Natural killer cell (primary cell): ENCODE data around the gene GRID2. TPM values are rescaled to one million over a fixed set of nuclear protein-coding genes. Genes with fewer than 3 reads are reported as not detected.
"Not testable (repeated sequence)": the region's sequence is repeated elsewhere in the genome, so short reads cannot be mapped to it uniquely, and the experiment has no call there.

Experiments
- ATAC-seq, 3 donors: fragments of 150-1000 bp in 2 of 3; fragments of 200-7000 bp in 1 of 3; cut with Tn5 transposase; 1 replicate in 1 of 3; 2 replicates in 2 of 3; pipeline ENCODE4 v1.10.0; 2021; ENCODE audit warnings: mild to moderate bottlenecking in 2 of 3, moderate library complexity in 2 of 3
- DNase-seq, 2 donors: peaks; one replicate each; pipeline versions ENCODE4 v3.0.0 to v3.0.0-alpha.2; 2013 to 2021; ENCODE audit warnings: mixed read lengths in 1 of 2
- H3K27ac ChIP-seq: one replicate; pipeline ENCODE4 v1.5.1; 2013; ENCODE audit warnings: mild to moderate bottlenecking, low read length
- H3K27me3 ChIP-seq: one replicate; pipeline ENCODE4 v1.6.1; 2013; ENCODE audit warnings: low read length; ENCODE audit not compliant: control insufficient read depth, insufficient read depth
- H3K36me3 ChIP-seq: one replicate; pipeline ENCODE4 v1.6.1; 2013; ENCODE audit warnings: low read length; ENCODE audit not compliant: control insufficient read depth, insufficient read depth
- H3K4me1 ChIP-seq: one replicate; pipeline ENCODE4 v1.6.1; 2013; ENCODE audit warnings: low read length; ENCODE audit not compliant: control insufficient read depth, insufficient read depth
- H3K4me3 ChIP-seq: one replicate; pipeline ENCODE4 v1.5.1; 2013; ENCODE audit warnings: low read length
- H3K9me3 ChIP-seq: one replicate; pipeline ENCODE4 v1.6.1; 2013; ENCODE audit warnings: low read length; ENCODE audit not compliant: control insufficient read depth, insufficient read depth
- H3K27ac Mint-ChIP-seq, 2 donors: one replicate each; pipeline ENCODE4 v1.8.0; 2022; ENCODE audit warnings: mild to moderate bottlenecking in 2 of 2, mixed read lengths in 2 of 2, moderate library complexity in 1 of 2
- H3K27me3 Mint-ChIP-seq, 2 donors: one replicate each; pipeline ENCODE4 v1.8.0; 2022; ENCODE audit warnings: low read depth in 2 of 2, mixed read lengths in 2 of 2
- H3K36me3 Mint-ChIP-seq: one replicate; pipeline ENCODE4 v1.8.0; 2022; ENCODE audit warnings: mixed read lengths
- H3K4me1 Mint-ChIP-seq, 2 donors: one replicate each; pipeline ENCODE4 v1.8.0; 2022; ENCODE audit warnings: mixed read lengths in 2 of 2
- H3K4me3 Mint-ChIP-seq: one replicate; pipeline ENCODE4 v1.8.0; 2022; ENCODE audit warnings: mild to moderate bottlenecking, moderate library complexity, mixed read lengths
- H3K9me3 Mint-ChIP-seq, 2 donors: one replicate each; pipeline ENCODE4 v1.8.0; 2022; ENCODE audit warnings: mixed read lengths in 2 of 2
- CTCF ChIP-seq: fragments of 200-600 bp; IDR thresholded peaks from one replicate; pipeline ENCODE4 v1.8.0; 2022; ENCODE audit warnings: antibody characterized with exemption
- WGBS: methylation state at CpG from one replicate; pipeline ENCODE4 v1.1.7; 2013; ENCODE audit warnings: missing lambda C conversion rate; ENCODE audit not compliant: insufficient coverage; 5-methylcytosine and 5-hydroxymethylcytosine counted together
- intact Hi-C: fragments of 100-400 bp; cut with micrococcal nuclease; formaldehyde crosslinking; loops from one replicate; pipeline ENCODE4 v1.14.2; 2022
- total RNA-seq, 4 donors: library from RNA; stranded (reverse); fragments of 120-200 nt in 1 of 4; gene quantifications; one replicate each; pipeline versions ENCODE4 v1.2.3 to v1.2.4, GENCODE V29; 2013 to 2022

GRID2 gene
- total RNA-seq, 3 donors from 2014 or later (not counting 1 experiment from before 2014, with no cell fraction given), result not detected

DNA sequence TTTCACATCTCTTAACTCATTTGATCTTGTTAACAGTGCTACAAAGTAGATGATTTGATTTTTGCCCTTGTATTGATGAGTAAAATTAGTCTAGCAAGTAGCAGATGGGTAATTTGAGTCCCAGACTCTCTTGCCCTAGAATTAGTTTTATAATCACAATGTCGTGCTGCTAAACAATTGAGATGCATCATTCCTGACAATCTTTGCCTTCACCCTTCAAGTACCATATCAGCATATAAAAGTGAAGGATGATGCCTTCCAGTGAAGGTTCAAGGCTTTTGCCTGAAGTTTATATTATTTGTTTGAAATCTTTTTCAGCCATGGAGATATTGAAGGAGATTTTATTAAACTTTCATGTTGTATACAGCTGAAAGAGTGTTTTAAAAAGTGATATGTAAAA, 141.4 kb downstream of the GRID2 start:
- H3K27ac Mint-ChIP-seq, result no peak overlapping the region

DNA sequence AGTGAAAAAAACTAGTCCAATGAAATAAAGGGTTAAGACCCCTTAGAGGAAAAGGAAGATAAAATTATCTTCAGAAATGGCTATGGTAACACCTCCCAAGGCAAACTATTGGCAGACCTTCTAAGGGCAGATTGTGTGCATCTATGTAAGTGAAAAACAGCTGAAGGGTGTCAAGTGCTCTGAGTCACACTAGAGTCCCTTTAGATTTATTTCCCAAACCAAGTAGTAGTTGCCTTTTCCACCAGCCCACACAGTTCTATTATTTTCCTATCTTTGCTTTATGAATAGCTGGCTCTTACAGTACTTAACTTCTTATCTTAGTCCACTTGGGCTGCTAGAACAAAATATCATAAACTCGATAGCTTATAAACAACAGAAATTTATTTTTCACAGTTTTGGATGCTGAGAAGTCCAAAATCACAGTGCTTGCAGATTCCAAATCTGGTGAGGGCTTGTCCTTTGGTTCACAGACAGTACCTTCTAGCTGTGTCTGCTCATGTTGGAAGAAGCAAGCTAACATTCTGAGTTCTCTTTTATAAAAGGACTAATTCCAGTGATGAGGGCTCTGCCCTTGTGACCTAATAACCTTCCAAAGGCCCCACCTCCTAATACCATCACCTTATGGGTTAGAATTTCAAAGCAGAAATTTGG, 143.6 kb downstream of the GRID2 start:
- H3K36me3 Mint-ChIP-seq, result no peaks in the 10 kb centered on the region
- no peak for ATAC-seq
- peaks cover 9 to 14% of the 10 kb centered on the region in 2 donors for H3K9me3 Mint-ChIP-seq
- no peaks in the 10 kb centered on the region for H3K27me3 ChIP-seq
- no peaks in the 10 kb centered on the region for H3K4me1 ChIP-seq
- H3K4me3 ChIP-seq, result no peak overlapping the region
- WGBS, result 89% methylated on average over 1 of the region's 1 CpG
- TF ChIP-seq CTCF, result no peak
- H3K4me1 Mint-ChIP-seq, result no peaks in the 10 kb centered on the region
- H3K9me3 ChIP-seq, result peaks cover 1% of the 10 kb centered on the region
- no peaks in the 10 kb centered on the region for H3K27me3 Mint-ChIP-seq
- H3K27ac ChIP-seq, result no peak overlapping the region
- no peak overlapping the region for H3K4me3 Mint-ChIP-seq
- no peaks in the 10 kb centered on the region for H3K36me3 ChIP-seq
- DNase-seq, result no peak
- no peak overlapping the region for H3K27ac Mint-ChIP-seq
- intact Hi-C loops, result no loop called here

More for the DNA sequence above, 141.4 kb downstream of the GRID2 start:
- H3K9me3 Mint-ChIP-seq, result peaks cover 17 to 25% of the 10 kb centered on the region in 2 donors
- Histone ChIP-seq H3K27ac (no peak overlapping the region), H3K4me3 (no peak overlapping the region), H3K9me3 (no peaks in the 10 kb centered on the region), H3K4me1 (no peaks in the 10 kb centered on the region), H3K36me3 (no peaks in the 10 kb centered on the region), H3K27me3 (no peaks in the 10 kb centered on the region)
- no peak overlapping the region for H3K4me3 Mint-ChIP-seq
- ATAC-seq, result no peak
- 86% methylated on average over 1 of the region's 1 CpG for WGBS
- intact Hi-C loops, result no loop called here
- no peak for TF ChIP-seq CTCF
- DNase-seq, result no peak
- H3K4me1 Mint-ChIP-seq, result no peaks in the 10 kb centered on the region
- H3K36me3 Mint-ChIP-seq, result no peaks in the 10 kb centered on the region
- no peaks in the 10 kb centered on the region for H3K27me3 Mint-ChIP-seq

- not testable (repeated sequence) for H3K27me3 Mint-ChIP-seq
These were observed 144.4 kb downstream of the GRID2 start for GRCh38 chr4:92448176-92448575.

DNA sequence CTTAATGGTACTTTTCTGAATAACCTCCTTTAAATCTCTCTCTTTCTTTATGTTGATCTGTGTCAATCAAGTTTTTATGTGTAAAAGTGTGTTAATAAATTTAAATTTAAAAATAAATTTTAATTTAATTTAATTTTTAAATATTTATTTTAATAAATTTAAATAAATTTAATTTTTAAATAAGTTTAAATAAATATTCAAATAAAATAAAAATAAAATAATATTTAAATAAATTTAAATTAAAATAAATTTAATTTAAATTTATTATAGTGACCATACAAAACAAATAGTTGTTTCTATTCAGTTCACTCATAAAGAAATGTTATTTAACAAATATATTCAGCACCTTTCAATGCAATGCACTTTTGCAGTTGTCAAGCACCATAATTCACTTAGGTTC, 146.9 kb downstream of the GRID2 start:
- intact Hi-C loops, result no loop called here
- H3K36me3 Mint-ChIP-seq, result no peaks in the 10 kb centered on the region
- Histone ChIP-seq H3K4me3 (no peak overlapping the region), H3K4me1 (no peaks in the 10 kb centered on the region), H3K36me3 (no peaks in the 10 kb centered on the region), H3K9me3 (peaks cover 2% of the 10 kb centered on the region), H3K27me3 (no peaks in the 10 kb centered on the region), H3K27ac (no peak overlapping the region)
- H3K4me1 Mint-ChIP-seq, result no peaks in the 10 kb centered on the region
- H3K27me3 Mint-ChIP-seq, result no peaks in the 10 kb centered on the region
- no peak overlapping the region for H3K27ac Mint-ChIP-seq
- ATAC-seq (no peak), DNase-seq (no peak)
- H3K9me3 Mint-ChIP-seq, result peaks cover 11% of the 10 kb centered on the region in 2 donors
- TF ChIP-seq CTCF, result no peak
- no peak overlapping the region for H3K4me3 Mint-ChIP-seq

More at GRCh38 chr4:92448176-92448575, 144.4 kb downstream of the GRID2 start:
- H3K27ac ChIP-seq, H3K4me1 ChIP-seq, H3K4me3 Mint-ChIP-seq, H3K4me1 Mint-ChIP-seq, H3K36me3 Mint-ChIP-seq, H3K36me3 ChIP-seq, intact Hi-C loops, H3K9me3 ChIP-seq, H3K27ac Mint-ChIP-seq, H3K4me3 ChIP-seq, H3K27me3 ChIP-seq, DNase-seq, ATAC-seq: not testable (repeated sequence)
- WGBS, result 75% methylated on average over 5 of the region's 5 CpGs
- H3K9me3 Mint-ChIP-seq, result peaks cover 12 to 13% of the 10 kb centered on the region in 2 donors
